HUES64 (cell line): ENCODE measurements around the gene SIGLEC6.

Experiments
- H3K27ac ChIP-seq: 2 replicates; pipeline ENCODE4 v1.7.0; 2013; ENCODE audit warnings: low read depth, low read length, inconsistent platforms
- H3K27me3 ChIP-seq: 2 replicates; pipeline ENCODE4 v1.6.1; 2013; ENCODE audit warnings: mild to moderate bottlenecking, low read length; ENCODE audit not compliant: insufficient read depth
- H3K36me3 ChIP-seq: 2 replicates; pipeline ENCODE4 v1.6.1; 2013; ENCODE audit warnings: mild to moderate bottlenecking, low read length; ENCODE audit not compliant: insufficient read depth
- H3K4me1 ChIP-seq: 2 replicates; pipeline ENCODE4 v1.6.1; 2013; ENCODE audit warnings: mild to moderate bottlenecking, low read length, moderate library complexity; ENCODE audit not compliant: insufficient read depth
- H3K4me3 ChIP-seq: 2 replicates; pipeline ENCODE4 v1.5.1; 2013; ENCODE audit warnings: mild to moderate bottlenecking, low read length, moderate library complexity
- H3K9ac ChIP-seq: 2 replicates; pipeline ENCODE4 v1.6.1; 2013; ENCODE audit warnings: mild to moderate bottlenecking, low read depth, low read length
- H3K9me3 ChIP-seq: 2 replicates; pipeline ENCODE4 v1.6.1; 2013; ENCODE audit warnings: low read depth, low read length; ENCODE audit not compliant: insufficient read depth
- WGBS: fragments of 150-250, 120-280 bp; methylation state at CpG from one replicate; pipeline ENCODE4 v1.1.7; 2013; ENCODE audit warnings: missing lambda C conversion rate; 5-methylcytosine and 5-hydroxymethylcytosine counted together

The SIGLEC6 gene

GRCh38 chr19:51547397-51548212, 16.1 kb upstream of the SIGLEC6 start:
- Histone ChIP-seq H3K27ac (no peak overlapping the region), H3K9me3 (no peaks in the 10 kb centered on the region), H3K4me3 (no peak overlapping the region), H3K4me1 (no peaks in the 10 kb centered on the region), H3K27me3 (peaks cover 9% of the 10 kb centered on the region), H3K36me3 (no peaks in the 10 kb centered on the region), H3K9ac (no peak overlapping the region)
- 69% methylated on average over 7 of the region's 7 CpGs for WGBS

GRCh38 chr19:51546650-51547396, 15.4 kb upstream of the SIGLEC6 start:
- H3K4me1 ChIP-seq, result no peaks in the 10 kb centered on the region
- H3K27me3 ChIP-seq, result peaks cover 4% of the 10 kb centered on the region
- no peak overlapping the region for H3K9ac ChIP-seq
- H3K4me3 ChIP-seq, result no peak overlapping the region
- no peaks in the 10 kb centered on the region for H3K9me3 ChIP-seq
- H3K27ac ChIP-seq, result no peak overlapping the region
- 71% methylated on average over 10 of the region's 10 CpGs for WGBS
- H3K36me3 ChIP-seq, result no peaks in the 10 kb centered on the region

GRCh38 chr19:51546107-51546649, 14.7 kb upstream of the SIGLEC6 start:
- no peaks in the 10 kb centered on the region for H3K36me3 ChIP-seq
- peaks cover 3% of the 10 kb centered on the region; the same call in 1 of the 2 replicates for H3K27me3 ChIP-seq
- no peaks in the 10 kb centered on the region for H3K4me1 ChIP-seq
- H3K4me3 ChIP-seq, result no peak overlapping the region
- H3K27ac ChIP-seq, result no peak overlapping the region
- H3K9ac ChIP-seq, result no peak overlapping the region
- WGBS, result 68% methylated on average over 5 of the region's 5 CpGs
- H3K9me3 ChIP-seq, result no peaks in the 10 kb centered on the region

GRCh38 chr19:51544038-51544437, 12.6 kb upstream of the SIGLEC6 start:
- Histone ChIP-seq H3K27me3 (no peaks in the 10 kb centered on the region), H3K9ac (no peak overlapping the region)
- WGBS, result 88% methylated on average over 6 of the region's 6 CpGs

GRCh38 chr19:51542699-51543098, 11.2 kb upstream of the SIGLEC6 start:
- Histone ChIP-seq H3K27me3 (no peaks in the 10 kb centered on the region; the same call in 1 of the 2 replicates), H3K27ac (no peak overlapping the region), H3K9me3 (no peaks in the 10 kb centered on the region)

More at GRCh38 chr19:51544038-51544437, 12.6 kb upstream of the SIGLEC6 start:
- Histone ChIP-seq H3K36me3 (no peaks in the 10 kb centered on the region), H3K27ac (no peak overlapping the region), H3K4me3 (no peak overlapping the region), H3K4me1 (no peaks in the 10 kb centered on the region), H3K9me3 (no peaks in the 10 kb centered on the region)

GRCh38 chr19:51541458-51542357, 10.2 kb upstream of the SIGLEC6 start:
- H3K9me3 ChIP-seq, result no peaks in the 10 kb centered on the region
- no peak overlapping the region for H3K27ac ChIP-seq
- no peak overlapping the region for H3K9ac ChIP-seq
- no peaks in the 10 kb centered on the region for H3K4me1 ChIP-seq
- no peaks in the 10 kb centered on the region for H3K36me3 ChIP-seq
- 64% methylated on average over 10 of the region's 10 CpGs for WGBS
- H3K27me3 ChIP-seq, result no peaks in the 10 kb centered on the region; the same call in 1 of the 2 replicates
- no peak overlapping the region for H3K4me3 ChIP-seq

More at GRCh38 chr19:51542699-51543098, 11.2 kb upstream of the SIGLEC6 start:
- Histone ChIP-seq H3K36me3 (no peaks in the 10 kb centered on the region), H3K9ac (no peak overlapping the region), H3K4me1 (no peaks in the 10 kb centered on the region), H3K4me3 (no peak overlapping the region)
- WGBS, result 75% methylated on average over 5 of the region's 5 CpGs

- Histone ChIP-seq H3K4me1 (no peaks in the 10 kb centered on the region), H3K27me3 (no peaks in the 10 kb centered on the region; the same call in 1 of the 2 replicates), H3K9me3 (no peaks in the 10 kb centered on the region), H3K36me3 (no peaks in the 10 kb centered on the region), H3K4me3 (no peak overlapping the region), H3K9ac (no peak overlapping the region), H3K27ac (no peak overlapping the region)
- 89% methylated on average over 4 of the region's 4 CpGs for WGBS
Measured at GRCh38 chr19:51539821-51540366, 8.4 kb upstream of the SIGLEC6 start.

GRCh38 chr19:51535535-51535934, 4.1 kb upstream of the SIGLEC6 start:
- Histone ChIP-seq H3K27me3 (peaks cover 36% of the 10 kb centered on the region), H3K27ac (no peak overlapping the region), H3K4me1 (no peaks in the 10 kb centered on the region), H3K9me3 (no peaks in the 10 kb centered on the region), H3K9ac (no peak overlapping the region), H3K4me3 (no peak overlapping the region), H3K36me3 (no peaks in the 10 kb centered on the region)
- no CpG with 5 or more reads among the region's 1 CpG for WGBS

- Histone ChIP-seq H3K27ac (no peak overlapping the region), H3K9me3 (no peaks in the 10 kb centered on the region), H3K4me3 (no peak overlapping the region), H3K4me1 (no peaks in the 10 kb centered on the region), H3K9ac (no peak overlapping the region), H3K27me3 (peaks cover 36% of the 10 kb centered on the region), H3K36me3 (no peaks in the 10 kb centered on the region)
- WGBS, result 89% methylated on average over 8 of the region's 8 CpGs
Measured at GRCh38 chr19:51530616-51531015, 854 bp downstream of the SIGLEC6 start.

GRCh38 chr19:51529301-51529700, 2.2 kb downstream of the SIGLEC6 start:
- Histone ChIP-seq H3K9me3 (no peaks in the 10 kb centered on the region), H3K4me1 (no peaks in the 10 kb centered on the region), H3K4me3 (no peak overlapping the region), H3K27me3 (peaks cover 32% of the 10 kb centered on the region), H3K36me3 (no peaks in the 10 kb centered on the region), H3K27ac (no peak overlapping the region), H3K9ac (no peak overlapping the region)
- 95% methylated on average over 2 of the region's 2 CpGs for WGBS
